Cerebellar nuclear complex (tissue), 1 donor: ENCODE results near the gene MYT1.

Experiments
- DNase-seq, 2 experiments: peaks; one replicate each; lab custom pipeline; 2025; lab: John Stamatoyannopoulos, UW

Gene MYT1

DNA sequence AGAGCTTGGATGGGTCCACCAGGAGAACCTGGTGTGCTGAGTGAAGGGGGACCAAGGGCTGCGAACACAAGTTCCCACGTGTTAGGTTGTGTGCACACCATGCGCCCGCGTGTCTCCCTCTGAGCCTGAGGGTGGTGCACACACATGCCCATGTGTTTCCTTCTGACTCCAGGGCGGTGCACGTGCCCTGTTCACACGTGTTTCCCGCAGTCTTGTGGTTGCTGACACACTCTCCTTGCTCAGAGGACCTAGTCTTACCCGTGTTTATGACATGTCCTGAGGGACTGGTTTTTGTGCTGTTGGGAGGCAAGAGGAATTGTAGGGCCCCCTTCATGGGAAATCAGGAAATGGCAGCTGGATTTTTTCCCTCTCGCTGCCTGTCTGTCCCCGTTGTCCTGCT, 55.0 kb downstream of the MYT1 start:
- no peak for DNase-seq

DNA sequence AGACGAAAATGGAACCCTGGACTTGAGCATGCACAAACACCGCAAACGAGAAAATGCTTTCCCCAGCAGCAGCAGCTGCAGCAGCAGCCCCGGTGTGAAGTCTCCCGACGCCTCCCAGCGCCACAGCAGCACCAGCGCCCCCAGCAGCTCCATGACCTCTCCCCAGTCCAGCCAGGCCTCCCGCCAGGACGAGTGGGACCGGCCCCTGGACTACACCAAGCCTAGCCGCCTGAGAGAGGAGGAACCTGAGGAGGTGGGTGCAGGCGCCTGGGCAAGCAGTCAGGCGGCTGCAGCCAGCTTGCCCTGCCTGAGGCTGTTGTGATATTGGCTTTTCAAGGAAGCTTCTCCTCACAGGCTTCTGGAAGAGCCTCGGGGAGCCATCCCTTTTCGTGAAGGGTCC, 55.5 kb downstream of the MYT1 start:
- DNase-seq, result no peak

DNA sequence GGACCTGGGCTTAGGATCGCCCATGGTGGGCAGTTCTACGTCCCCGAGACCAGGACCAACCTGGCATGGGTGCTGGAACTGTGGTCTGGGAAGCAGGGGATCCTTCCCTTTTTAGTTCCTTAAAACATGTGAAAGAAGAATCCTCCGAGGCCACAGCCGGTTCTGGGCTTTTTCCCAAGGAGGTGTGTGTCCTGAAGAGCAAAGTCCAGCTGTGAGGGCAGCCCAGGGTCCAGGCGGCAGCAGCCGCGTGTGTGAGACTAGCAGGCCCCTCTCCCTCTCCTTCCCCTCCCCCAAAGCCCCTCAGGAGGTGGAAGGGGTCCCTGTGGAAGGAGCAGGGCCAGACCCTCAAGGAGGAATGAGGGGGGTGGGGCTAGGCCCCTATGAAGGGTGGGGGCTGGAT, 56.2 kb downstream of the MYT1 start:
- DNase-seq, result no peak

DNA sequence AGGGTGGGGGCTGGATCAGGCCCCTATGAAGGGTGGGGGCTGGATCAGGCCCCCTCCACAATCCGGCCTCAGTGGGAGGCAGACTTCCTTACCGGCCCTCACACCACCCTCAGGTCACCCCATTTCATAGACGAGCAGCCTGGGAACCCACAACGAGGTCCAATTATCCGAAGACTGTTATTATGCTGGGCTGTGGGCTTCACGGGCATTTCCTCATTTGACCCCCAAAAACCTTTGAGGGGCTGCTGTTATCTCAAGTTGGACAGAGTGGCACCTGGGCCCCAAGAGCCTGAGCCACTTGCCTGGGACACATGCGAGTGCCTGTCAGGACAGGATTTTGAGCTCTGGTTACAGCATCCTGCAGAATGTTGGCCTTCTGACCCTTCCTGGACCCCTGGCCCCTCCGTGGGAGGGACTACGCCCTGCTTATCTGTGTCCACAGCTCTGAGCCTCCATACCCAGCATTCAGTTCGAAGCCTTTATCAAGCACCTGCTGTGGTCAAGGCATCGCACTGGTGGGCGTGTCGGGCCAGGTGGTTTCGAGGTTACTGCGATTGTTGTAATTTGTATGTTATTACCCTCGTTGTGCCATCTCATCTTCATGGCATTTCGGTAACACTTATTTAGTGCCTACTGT, 56.8 kb downstream of the MYT1 start:
- no peak for DNase-seq

DNA sequence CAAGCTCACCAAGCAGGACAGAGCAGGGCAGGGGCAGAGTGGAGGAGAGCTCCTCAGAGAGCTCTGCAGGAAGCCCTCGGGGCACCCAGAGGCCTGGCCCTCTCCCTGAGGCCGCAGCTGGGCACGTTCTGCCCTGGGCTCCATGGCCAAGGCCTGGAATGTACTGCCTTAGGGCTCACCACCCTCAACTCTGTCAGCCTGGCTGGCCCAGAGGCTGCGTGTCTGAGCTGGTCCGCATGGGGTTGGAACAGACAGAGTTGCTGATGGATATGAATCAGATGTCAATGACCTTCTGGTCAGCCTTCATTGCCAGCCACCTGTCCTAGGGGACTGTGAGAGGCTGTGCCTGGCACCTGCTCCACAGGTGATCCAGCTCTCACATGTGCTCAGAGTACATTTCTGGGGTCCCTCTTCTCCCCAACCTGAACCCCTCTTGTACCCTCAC, 58.1 kb downstream of the MYT1 start:
- no peak for DNase-seq

DNA sequence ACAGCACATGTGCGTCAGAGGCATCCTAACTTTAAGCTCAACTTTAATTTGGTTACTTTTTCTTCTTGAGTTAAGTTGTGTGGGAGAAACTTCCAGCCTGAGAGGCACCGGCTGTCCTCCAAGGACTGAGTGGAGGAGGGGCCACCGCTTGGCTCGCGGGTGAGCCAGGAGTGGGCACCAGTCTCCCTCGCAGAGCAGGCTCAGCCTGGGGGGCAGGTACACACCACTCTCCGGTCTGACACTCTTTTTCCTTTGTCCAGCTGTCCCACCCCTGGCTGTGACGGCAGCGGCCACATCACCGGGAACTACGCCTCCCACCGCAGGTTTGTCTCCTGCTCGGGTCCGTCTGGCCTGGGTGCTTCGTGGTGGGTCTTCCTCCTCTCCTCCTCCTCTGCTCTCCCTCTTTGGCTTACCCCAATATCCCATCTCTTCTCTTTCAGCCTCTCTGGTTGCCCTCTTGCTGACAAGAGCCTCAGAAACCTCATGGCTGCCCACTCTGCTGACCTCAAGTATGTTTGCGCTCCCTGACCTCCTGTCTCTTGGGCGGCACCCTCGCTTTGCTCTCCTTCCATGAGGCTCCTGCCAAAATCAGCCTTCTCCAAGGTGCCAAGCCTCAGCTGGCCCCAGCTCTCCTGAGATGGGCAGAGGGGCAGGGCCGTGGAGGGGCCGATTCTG, 58.7 kb downstream of the MYT1 start:
- DNase-seq, result no peak

DNA sequence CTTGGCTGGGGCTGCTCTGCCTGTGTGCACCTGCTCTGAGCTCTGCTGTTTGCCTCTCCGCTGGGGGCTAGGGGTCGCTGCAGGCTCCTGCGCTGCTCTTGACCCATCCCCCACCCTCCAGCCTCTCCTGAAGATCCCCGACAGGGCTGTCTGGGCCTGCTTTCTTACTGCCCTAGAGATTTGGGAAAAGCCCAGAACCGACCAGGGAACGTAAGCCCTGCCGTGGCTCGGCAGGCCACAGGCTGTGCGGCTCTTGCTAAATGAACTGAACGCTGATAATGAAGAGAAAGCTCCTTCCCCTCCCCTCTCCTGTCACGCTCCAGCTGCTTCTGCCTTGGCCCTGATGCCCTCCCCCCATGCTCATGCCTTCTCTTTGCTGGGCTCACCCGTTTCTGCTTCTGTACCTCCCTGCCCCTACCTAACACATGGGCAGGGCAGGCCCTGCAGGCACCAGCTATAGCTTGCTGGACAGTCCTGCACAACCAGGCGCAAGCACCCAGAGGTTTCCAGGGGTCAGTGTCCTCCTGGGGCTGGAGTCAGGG, 59.3 kb downstream of the MYT1 start:
- no peak for DNase-seq

DNA sequence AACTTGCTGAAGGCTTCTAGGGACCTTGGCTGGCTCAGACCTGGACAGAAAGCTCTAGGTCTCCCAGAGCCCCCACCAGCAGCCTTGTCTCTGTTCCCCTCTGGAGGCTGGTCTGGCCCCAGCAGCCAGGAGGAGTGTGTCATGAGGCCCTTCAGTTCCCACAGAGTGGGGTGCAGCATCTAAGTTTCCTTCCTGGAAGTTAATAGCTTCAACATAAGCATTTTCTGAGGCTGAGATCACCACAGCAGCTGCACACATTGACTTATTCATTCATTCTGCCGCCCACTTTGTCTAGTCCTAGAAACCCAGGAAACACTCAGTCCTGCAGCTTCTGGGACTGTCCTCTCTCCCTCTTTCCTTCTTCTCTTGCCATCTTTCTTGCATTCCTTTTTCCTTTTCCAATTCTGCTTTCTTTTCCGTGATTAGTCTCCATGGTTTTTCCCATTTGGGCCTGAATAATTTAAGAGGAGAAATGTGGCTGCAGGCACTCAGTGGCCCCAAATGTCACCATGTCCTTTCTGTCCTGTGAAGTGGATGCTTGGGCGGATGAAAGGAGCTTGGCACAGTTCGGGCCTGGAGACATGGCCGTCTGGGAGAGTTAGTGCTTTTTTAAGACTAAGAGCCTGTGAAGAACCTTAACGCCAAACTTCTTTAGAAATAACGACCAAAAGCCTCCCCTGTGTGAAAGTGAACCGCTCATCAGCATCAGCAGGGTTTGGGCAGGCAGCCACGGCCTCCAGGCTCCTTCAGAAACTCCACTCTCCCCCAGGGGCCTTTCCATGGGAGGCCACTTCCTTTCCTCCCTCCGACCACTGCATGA, 60.3 kb downstream of the MYT1 start:
- DNase-seq, result no peak

DNA sequence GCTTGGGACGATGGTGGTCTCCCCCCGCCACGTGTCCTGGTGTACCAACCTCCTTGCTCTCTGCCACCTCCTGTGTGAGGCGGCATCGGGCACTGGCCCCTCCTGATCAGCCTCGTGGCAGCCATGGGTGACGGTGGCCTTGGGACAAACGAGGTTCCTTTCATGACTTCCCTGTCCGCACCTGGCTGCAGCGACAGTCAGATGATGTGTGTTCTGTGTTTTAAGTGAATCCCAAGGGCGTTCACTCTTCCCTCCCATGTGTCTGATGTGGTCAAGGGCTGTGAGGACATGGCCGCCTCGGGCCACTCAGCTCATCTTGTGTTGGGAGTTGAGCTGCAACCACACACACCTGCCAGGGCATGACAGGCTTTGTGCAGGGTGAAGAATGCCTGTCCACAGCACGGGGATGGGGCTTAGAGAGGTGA, 60.9 kb downstream of the MYT1 start:
- DNase-seq, result no peak

DNA sequence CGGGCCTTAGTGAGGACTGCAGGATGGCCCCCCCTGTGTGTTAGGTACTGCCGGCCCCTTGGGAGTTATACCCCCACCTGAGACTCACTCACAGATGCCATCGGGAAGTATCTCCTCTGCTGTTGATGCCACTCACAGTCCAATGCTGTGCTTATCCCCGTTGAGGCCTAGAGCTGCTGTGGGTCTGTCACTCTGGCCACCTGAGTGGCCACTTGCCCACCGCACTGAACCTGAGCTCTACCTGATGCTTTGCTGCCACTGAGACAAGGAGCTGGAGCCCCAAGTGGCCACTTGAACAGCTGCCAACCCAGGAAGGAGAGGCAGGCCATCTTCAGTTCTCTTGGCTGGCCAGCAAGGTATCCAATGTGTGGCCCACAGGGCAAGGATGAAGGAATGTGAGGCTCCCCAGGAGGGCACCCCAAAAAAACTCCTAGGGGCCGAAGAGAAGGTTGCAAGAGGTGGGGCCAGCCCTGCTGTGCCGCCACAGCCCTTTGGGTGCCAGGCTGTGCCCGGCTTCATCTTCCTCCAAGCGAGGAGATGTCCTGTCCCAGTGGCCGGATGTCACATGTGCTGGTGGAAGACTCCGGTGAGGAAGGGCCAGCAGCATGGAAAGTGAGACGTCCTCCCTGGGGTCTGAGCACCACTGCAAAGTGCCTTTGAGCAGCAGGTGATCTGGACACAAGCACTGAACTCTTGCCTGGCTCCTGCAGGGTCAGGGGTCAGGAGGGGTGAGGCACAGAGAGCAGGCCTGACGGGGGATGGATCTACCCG, 61.8 kb downstream of the MYT1 start:
- no peak for DNase-seq

DNA sequence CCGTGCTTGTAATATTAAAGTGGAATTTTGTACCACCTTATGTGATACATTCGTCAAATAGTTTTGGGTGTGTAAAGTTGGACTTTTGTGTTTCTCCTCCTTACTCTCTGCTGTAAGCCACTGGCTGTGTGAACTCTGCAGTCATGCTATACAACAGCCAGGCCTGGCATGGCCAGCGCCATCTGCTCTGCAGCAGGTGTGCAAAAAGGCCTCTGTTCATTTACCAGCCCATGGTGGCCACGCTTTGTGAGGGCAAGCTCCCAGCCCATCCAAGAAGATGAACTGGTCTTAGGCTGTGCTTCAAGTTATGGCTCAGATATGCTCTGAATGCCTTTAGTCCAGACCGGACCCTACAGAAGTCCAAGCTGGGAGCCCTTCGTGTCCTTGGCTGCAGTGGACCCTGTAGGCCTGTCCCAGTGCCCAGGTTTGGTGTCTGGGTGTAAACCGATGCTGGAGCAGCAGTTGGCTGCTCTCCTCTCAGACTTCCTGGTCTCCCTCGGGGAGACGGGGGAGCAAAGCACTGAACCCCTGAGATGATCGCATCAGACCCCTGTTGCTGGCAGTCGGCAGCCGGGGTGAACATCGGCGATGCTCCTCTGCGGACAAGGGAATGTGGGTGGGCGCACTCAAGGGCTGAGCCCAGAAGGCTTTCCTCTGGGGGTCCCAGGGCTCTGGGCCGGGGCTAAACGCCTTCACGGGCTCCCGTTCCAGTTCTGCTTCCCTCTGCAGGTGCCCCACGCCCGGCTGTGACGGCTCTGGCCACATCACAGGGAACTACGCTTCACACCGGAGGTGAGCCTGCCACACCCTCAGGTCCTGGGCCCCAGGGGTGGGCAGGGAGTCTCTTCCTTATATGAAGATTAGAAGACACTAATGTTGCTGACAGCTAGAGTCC, 62.7 kb downstream of the MYT1 start:
- DNase-seq, result no peak

DNA sequence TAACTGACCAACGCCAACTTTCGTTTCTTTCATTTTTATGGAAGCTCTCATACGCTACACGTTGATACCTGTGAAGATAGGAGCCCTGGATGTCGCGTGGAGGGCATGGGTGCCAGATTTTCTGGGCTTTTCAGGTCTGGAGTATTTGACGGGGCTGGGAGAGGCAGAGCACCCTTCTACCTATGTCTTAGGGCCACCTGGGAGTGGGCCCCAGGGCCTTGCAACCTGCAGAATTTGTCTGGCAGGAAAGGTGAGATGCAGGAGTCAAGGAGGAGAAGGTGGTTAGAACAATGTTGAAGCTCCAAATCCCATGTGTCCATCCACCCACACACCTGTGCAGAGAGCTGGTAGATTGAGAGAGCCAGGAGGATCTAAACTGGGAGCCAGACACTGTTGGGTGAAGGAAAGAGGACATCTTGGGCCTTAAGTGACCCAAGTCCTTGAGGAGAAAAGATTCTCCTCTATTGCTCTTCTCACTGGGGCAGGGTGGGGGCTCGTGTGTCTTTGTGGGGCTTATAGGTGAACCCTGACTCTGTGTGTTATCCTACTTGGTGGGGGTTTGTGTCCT, 63.9 kb downstream of the MYT1 start:
- no peak for DNase-seq

DNA sequence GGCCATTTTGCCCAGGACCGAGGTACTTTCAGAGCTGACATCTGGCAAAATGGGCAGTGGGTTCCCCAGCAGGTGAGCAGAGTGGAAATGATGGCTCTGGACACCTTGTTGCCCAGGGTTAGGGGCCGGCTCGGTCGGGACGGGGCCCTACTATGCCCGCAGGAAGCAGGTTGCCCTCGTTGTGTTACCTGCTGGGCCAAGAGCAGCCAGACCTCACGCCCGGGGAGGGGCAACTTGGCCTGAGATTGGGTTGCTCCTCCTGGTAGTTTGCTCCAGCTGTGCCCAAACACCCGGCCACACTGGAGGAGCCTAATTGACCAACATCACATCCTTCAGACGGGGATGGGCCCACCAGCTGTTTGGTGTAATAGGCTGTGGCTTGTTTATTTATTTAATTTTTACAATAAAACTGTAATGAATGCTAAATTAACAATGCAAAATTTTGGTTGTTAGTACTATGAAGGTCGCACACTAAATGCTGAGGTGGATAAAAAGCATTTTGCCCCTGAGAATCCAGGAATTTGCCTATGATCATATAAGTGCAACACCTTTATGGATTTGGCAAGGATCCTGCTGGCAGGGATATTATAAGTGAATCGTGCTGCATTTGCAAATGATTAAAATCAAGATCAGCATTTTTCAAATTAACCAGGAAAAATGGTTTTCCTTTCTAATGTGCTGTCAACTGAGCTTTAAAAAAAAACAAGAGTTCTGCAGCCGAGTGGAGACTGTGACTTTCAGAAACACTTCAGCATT, 64.7 kb downstream of the MYT1 start:
- no peak for DNase-seq

DNA sequence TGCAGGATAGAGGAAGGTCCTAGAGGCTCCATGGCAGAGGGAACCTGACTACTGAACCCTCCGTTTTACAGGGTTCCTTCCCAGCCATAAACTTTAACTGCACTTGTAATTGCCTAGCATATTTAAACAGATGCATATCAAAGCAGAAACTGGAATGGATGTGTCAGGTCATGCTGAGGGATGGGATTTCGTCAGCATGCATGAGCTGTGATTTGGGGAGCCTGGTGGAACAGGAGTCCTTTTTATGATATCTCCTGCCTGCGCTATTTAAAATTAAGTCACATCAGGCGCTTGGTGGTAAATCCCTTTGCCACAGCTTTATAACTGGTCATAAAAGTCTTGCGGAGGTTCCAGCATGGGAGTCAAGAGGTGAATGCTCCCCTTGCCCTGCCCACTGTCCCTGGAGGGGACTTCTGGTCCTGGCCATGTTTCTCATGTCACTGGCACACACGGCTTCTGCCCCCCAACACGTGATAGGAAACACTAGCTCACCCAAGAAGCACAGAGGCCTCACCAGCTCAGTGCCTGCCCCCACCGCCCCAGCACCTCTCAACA, 65.3 kb downstream of the MYT1 start:
- DNase-seq, result no peak

DNA sequence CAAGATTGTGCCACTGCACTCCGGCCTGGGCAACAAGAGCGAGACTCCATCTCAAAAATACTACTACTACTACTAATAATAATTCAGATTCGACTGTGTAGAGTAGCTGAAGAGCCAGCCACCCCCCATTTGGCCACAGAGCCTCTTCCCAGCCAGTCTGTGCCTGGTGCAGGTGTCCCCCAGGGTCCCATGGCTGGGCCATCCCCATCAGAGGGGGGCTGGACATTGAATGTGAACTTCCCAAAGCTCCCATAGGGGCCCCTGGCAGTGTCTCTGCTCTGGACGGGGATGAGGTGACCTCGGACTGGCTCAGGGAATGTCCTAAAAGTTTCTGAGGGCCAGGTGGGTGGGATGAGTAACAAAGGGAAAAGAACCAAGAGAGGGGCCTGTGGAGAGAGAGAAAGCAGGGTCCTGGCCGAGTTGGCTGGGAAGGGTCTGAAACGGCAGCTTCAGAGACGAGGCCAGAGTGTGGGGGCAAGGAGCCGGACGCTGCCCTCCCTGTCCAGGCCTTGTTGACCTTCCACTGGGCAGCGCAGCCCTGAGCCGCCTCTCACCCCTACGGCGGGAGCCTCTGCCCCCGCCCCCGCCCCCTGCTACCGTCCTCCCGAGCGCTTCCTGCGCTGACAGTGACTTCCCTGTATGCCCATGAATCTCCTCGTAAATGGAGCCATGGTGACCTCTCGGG, 66.4 kb downstream of the MYT1 start:
- DNase-seq, result no peak

DNA sequence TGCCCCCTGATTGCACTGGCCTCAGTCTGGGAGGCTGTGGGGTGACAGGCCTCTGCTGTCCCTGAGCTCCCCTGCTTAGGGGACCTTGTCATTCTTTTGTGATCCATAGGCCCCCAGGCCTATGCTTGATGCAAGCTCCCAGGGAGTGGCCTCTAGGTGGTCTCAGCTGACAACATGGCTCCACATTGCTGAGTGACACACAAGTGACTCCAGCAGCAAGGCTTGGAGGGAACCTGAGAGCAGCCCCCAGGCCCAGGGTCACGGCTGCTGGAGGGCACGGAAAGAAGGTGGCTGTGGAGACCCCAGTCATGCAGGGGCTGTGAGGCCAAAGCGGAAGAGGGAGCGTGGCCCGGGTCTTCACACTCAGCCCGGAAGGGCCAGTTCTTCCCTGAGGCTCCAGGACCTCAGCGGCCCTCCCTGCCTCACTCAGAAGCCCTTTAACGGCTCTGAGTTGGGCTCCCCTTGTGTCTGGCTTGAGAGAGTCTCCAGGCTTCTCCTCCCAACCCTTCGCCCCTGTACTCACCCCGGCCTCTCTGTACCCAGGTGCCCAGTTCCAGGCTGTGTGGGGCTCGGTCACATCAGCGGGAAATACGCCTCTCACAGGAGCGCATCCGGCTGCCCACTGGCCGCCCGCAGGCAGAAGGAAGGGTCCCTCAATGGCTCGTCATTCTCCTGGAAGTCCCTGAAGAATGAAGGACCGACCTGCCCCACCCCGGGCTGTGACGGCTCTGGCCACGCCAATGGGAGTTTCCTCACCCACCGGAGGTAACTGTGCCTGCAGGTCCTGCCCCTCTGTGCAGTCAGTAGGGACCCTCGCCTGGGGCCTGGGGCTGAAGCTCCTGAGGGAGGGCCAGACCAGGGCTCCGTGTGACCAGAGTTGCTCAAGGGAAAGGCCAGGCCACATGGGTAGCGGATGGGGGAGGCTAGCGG, 67.6 kb downstream of the MYT1 start:
- no peak for DNase-seq

DNA sequence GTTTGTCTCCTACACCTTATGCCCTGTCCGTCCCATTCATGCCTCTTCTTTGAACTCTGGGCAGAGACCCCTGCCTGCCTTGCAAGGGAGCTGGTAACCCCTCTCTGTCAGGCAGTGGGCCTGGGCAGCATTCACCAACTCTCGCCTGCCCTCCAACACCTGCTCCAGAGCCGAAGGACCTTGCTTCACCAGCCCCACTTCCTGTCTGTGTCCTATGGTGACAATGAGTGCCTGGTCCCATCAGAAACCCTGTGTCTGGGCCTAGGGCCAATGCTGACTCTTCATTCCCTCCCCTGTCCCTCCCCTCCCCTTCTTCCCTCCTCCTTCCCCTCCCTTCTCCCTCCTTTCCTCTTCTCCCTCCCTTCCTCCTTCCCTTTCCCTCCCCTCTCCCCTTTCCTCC, 68.5 kb downstream of the MYT1 start:
- no peak for DNase-seq

DNA sequence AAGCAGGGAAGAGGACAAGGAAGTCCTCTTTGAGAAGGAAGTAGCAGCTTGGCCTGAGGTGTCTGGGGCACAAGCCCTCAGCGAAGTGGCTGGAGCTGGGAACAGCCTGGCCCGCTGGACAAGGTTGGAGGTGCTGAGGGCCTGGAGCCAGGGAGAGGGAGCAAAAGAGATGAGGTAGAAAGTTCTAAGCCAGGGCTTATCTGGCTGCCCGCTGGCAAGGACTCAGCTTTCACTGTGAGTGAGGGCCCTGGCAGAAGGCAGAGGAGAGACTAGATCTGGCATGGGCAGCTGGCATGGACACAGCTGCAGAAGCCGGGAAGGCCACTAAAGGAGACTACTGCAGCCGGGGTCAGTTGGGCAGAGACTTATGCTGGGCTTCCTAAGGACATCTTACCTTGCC, 69.5 kb downstream of the MYT1 start:
- DNase-seq, result no peak
